Ovary (tissue), 3 donors: ENCODE data around the gene AKAP17A.

Experiments
- CTCF ChIP-seq, 3 donors: fragments of 450-650 bp in 2 of 3; fragments of 200-600 bp in 1 of 3; IDR thresholded peaks; one replicate each; pipeline versions ENCODE4 v1.5.1 to v1.8.0; 2016 to 2022; ENCODE audit warnings: antibody characterized with exemption in 3 of 3, mild to moderate bottlenecking in 1 of 3
- EP300 ChIP-seq: sonication (generic); formaldehyde crosslinking; IDR thresholded peaks from one replicate; pipeline ENCODE4 v1.6.1; 2017; ENCODE audit warnings: antibody characterized with exemption
- POLR2A ChIP-seq: fragments of 450-650 bp; IDR thresholded peaks from one replicate; pipeline ENCODE4 v1.6.1; 2017; ENCODE audit warnings: antibody characterized with exemption, mild to moderate bottlenecking, moderate library complexity
- donor health status: DM: no; HTN: no; CAD: no.

- TF ChIP-seq CTCF (IDR thresholded peaks at IDR 0.05) (no peak), EP300 (no peak), POLR2A (no peak)
These were observed 45.5 kb upstream of the AKAP17A start for GRCh38 chrX:1545776-1546408.
